Stimulated activated naive CD4-positive, alpha-beta T cell (primary cell): ENCODE results near the gene TBC1D9.

ENCODE experiments used
- DNase-seq, 6 experiments: peaks; one replicate each; lab custom pipeline; 2025; lab: John Stamatoyannopoulos, UW

Gene TBC1D9

GRCh38 chr4:140648716-140649308 lies 107.4 kb downstream of the TBC1D9 start:
- DNase-seq = no peak

DNA sequence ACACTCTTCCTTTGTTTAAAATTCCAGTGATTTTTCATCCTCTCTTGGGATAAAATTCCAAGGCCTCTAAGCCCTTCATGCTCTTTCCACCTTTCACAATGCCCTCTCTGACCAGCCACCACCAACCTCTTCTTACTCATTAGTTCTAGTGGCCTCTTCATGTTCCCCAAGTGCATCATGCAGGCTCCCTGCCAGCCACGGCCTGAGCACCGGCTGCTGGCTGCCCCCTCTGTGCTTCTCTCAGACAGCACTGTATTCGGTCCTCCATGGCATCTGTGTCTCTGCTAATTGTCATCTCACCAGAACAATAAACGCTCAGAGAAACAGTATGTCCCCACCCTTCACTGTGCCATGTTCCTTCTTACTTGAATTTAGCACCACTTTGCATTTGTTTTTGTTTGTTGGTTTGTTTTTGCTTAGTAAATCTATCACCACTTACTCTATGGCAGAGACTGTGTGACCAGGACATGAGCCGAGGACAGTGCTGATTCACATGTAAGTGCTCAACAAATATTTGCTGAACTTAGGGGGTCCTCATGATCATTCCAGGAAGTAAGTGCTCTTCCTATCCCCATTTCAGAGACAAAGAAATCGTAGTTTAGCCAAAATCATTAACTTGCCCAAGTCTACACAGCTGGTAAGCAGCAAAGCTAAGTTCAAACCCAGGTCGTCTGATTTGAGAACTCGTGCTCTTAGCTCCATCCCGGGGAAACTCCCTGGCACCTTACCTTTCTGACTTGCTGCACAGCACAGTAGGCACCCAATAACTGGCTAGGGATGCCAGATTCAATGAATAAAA lies 110.4 kb downstream of the TBC1D9 start:
- no peak for DNase-seq

GRCh38 chr4:140645196-140645595 lies 111.0 kb downstream of the TBC1D9 start:
- DNase-seq = no peak

GRCh38 chr4:140644470-140645185 lies 111.6 kb downstream of the TBC1D9 start:
- no peak for DNase-seq

DNA sequence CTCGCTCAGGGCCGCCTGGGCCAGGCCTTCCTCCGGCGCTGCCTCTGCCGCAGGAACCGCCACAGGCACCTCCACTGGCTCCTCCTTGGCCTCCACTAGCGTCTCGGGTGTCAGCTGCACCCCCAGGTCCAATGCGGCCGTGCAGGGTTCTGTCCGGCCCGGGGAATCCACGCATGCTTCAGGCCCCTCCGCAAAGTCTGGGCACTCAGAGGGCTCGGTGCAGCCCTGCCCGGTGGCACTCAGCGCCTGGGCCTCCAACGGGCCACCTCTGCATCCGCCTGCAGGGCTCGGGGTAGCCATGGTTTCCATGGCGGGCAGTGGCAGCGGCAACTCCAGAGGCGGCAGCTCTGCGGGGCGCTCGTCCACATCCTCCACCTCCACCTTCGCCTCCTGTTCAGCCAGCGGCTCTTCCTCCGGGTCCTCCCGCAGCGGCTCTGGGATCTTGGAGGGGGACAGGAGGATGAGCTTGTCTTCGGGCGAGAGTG lies 112.6 kb downstream of the TBC1D9 start:
- no peak for DNase-seq

DNA sequence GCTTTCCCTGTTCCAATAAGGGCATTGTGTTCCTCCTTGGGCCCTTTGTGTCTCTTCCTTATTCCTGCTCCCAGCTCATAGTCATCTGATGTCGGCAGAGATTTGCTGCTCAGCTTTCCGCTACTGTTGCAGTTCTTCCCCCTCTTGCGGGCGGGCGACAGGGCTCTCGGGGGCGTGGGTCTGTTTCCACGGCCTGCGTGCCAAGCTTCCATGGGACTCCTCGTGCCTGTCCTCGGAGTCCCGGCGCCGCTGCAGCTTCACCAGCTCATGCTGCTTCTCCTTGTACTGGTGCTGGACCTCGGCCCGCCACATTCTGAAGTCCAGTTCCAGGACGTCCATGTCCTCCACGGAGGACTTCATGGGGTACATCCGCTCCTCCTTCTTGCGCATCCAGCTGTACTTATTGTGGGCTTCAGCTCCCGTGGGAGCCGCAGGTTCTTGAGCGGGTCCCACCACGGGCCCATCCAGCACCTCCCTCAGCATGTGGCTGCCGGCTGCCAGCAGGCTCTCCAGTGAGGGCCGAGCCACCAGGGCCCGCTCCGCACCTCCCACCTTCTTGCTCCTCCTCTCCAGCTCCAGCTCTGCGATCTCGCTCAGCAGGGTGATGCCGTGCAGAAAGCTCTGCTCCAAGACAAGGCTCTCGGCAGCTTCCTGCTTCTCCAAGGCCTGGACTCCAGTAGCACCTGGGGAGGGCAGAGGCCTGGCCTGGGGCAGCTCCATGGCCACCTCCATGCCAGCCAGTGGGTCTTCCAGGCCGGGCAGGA lies 113.3 kb downstream of the TBC1D9 start:
- no peak for DNase-seq

- DNase-seq = no peak
Observed at GRCh38 chr4:140641789-140642439, 114.3 kb downstream of the TBC1D9 start.

DNA sequence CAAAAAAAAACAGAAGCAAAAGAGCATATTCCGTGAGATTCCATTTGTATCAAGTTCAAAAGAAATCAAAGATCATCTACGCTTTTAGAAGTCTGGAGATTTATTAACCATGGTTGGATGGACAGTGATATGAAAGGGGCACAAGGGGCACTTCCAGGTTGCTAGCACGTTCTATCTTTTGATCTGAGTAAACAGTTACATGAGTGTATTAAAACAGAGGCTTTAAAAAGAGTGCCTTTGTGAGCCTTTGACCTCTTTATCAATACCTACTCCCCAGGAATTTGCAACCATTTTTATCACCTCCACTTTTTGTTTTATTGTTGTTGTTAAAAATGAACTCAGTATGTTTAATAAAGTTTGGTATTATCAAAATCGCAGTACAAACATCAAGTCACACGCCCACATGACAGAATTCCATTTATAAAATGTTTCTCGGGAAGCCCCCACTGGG lies 115.1 kb downstream of the TBC1D9 start:
- DNase-seq = no peak

GRCh38 chr4:140640150-140640748 lies 115.9 kb downstream of the TBC1D9 start:
- DNase-seq = no peak

- DNase-seq = no peak
Observed at GRCh38 chr4:140639066-140639465, 117.1 kb downstream of the TBC1D9 start.

GRCh38 chr4:140637836-140638235 lies 118.3 kb downstream of the TBC1D9 start:
- DNase-seq = peak in 2 of 6 experiments; percentile 7 to 25

DNA sequence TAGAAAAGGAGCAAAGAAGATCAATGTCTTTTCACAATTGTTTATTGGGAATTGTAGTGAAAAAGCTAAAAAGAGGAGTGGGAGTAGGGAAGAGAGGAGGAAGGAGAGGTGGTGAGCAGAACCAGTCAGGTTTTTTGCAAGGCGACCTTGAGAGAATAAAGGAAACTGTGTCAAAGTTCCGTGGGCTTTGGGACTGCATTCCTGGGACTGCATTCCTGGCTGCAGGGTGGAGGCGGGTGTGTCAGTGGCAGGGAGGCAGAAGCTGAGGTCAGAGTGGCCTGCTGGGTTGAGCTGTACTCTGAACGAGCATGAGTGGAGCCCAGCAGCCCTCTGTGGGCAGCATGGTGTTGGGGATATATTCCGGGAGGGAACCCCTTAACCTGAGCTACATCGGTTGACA lies 120.6 kb downstream of the TBC1D9 start:
- DNase-seq = no peak

GRCh38 chr4:140633951-140634350 lies 122.2 kb downstream of the TBC1D9 start:
- DNase-seq = no peak

- DNase-seq = no peak
Observed at GRCh38 chr4:140633124-140633523, 123.1 kb downstream of the TBC1D9 start.

GRCh38 chr4:140630246-140630645 lies 125.9 kb downstream of the TBC1D9 start:
- DNase-seq = no peak

DNA sequence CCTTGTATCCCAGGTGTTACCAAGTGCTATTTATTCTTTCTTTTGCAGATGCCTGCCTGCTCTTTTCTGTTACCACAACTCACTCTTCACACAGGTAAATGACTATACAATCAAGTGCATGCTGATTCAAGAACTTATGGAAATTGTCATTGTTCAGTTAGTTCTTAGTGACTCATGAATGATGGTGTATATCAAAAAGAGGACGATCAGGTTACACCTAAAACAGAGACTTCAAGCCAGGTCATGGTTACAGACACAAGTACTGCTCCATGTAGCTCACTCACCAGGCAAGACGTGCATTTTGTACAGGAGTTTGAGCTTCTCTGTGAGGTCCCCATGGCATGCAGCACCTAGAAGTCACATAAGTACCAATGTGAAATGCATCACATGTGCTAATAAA lies 128.2 kb downstream of the TBC1D9 start:
- DNase-seq = no peak

GRCh38 chr4:140626661-140627376 lies 129.4 kb downstream of the TBC1D9 start:
- DNase-seq = no peak

DNA sequence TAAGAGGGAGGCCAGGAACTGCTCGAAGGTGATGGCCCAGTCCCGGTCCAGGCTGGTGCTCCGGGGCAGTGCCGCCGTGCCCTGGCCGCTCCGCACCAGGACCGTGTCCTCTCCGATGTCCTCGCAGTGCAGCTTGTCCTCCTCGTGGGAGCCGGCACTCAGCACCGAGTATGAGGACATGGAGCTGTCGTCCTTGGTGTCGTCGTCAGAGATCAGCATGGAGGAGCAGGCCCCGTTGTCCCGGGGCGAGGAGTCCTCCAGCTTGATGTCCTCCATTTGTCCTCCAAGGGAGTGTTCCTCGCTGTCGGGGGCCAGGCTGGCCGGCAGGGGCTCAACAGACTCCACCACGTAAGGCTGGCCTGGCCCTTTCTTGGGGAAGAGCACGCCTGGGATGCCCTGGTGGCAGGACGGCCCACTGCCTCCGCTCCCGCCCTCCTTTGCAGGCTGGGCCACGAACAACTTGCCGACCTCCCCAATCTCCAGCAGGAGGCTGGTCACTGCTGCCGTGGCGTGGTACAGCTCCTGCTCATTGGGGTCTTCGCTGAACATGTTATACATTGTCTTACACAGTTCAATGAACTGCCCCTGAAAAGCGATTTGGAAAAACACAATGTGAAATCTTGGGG lies 133.7 kb downstream of the TBC1D9 start:
- no peak for DNase-seq

- DNase-seq = no peak
Observed at GRCh38 chr4:140621161-140621560, 135.0 kb downstream of the TBC1D9 start.
